GM21390 (cell line): ENCODE results near the gene LIN37.

ENCODE experiments used
- ATAC-seq: cut with Tn5 transposase; IDR thresholded peaks from one replicate; pipeline ENCODE4 v1.9.1; 2021; ENCODE audit not compliant: unreplicated experiment

LIN37 gene

GRCh38 chr19:35751839-35752745 lies 3.7 kb downstream of the LIN37 start:
- no peak for ATAC-seq

GRCh38 chr19:35752746-35753350 lies 4.5 kb downstream of the LIN37 start:
- no peak for ATAC-seq

GRCh38 chr19:35753634-35754369 lies 5.4 kb downstream of the LIN37 start:
- ATAC-seq, result no peak

- ATAC-seq, result no peak
Measured at GRCh38 chr19:35754370-35755130, 6.2 kb downstream of the LIN37 start.

GRCh38 chr19:35755131-35755549 lies 6.8 kb downstream of the LIN37 start:
- ATAC-seq, result no peak

GRCh38 chr19:35755550-35756376 lies 7.4 kb downstream of the LIN37 start:
- no peak for ATAC-seq

GRCh38 chr19:35756377-35757230 lies 8.2 kb downstream of the LIN37 start, which contains the start of gene HSPB6:
Gene HSPB6 (minus strand): TSS chr19:35757029. CDS start chr19:35757008, 21 bp downstream.
- no peak for ATAC-seq

GRCh38 chr19:35757231-35757748 lies 8.9 kb downstream of the LIN37 start:
- ATAC-seq, result no peak

- ATAC-seq, result peak; percentile 93
Measured at GRCh38 chr19:35757749-35758608, 9.6 kb downstream of the LIN37 start, which contains the start of gene PROSER3. Gene PROSER3 (plus strand): TSS chr19:35758176. CDS start chr19:35758216, 40 bp downstream.

- ATAC-seq, result no peak
Measured at GRCh38 chr19:35759697-35760096, 11.3 kb downstream of the LIN37 start.

GRCh38 chr19:35760711-35761349 lies 12.5 kb downstream of the LIN37 start:
- no peak for ATAC-seq

GRCh38 chr19:35764432-35765315 lies 16.3 kb downstream of the LIN37 start:
- ATAC-seq, result no peak

- no peak for ATAC-seq
Measured at GRCh38 chr19:35766571-35767104, 18.3 kb downstream of the LIN37 start.

- ATAC-seq, result no peak
Measured at GRCh38 chr19:35767288-35768081, 19.1 kb downstream of the LIN37 start.

GRCh38 chr19:35768082-35768421 lies 19.7 kb downstream of the LIN37 start:
- no peak for ATAC-seq
